Sigmoid colon (tissue), 4 donors: Measurements from ENCODE around the gene UBE2B.

Experiments
- CTCF ChIP-seq, 4 experiments: fragments of 450-650 bp in 3 of 4; fragments of 200-600 bp in 1 of 4; IDR thresholded peaks; one replicate each; pipeline ENCODE4 v1.5.1; 2016 to 2019; ENCODE audit warnings: antibody characterized with exemption in 4 of 4, mild to moderate bottlenecking in 3 of 4, moderate library complexity in 2 of 4
- EP300 ChIP-seq, 4 donors: sonication (generic); formaldehyde crosslinking; IDR thresholded peaks; one replicate each; pipeline ENCODE4 v1.6.1; 2017; ENCODE audit warnings: antibody characterized with exemption in 4 of 4
- POLR2A ChIP-seq, 2 donors: fragments of 450-650 bp; IDR thresholded peaks; one replicate each; pipeline ENCODE4 v1.6.1; 2016; ENCODE audit warnings: antibody characterized with exemption in 2 of 2, mild to moderate bottlenecking in 2 of 2, moderate library complexity in 2 of 2
- POLR2AphosphoS5 ChIP-seq, 4 donors: sonication (generic); formaldehyde crosslinking; IDR thresholded peaks; one replicate each; pipeline ENCODE4 v1.6.1; 2017; ENCODE audit warnings: antibody characterized with exemption in 4 of 4

- TF ChIP-seq POLR2AphosphoS5 (IDR thresholded peaks at IDR 0.05) (no peak), POLR2A (IDR thresholded peaks at IDR 0.05) (no peak), CTCF (IDR thresholded peaks at IDR 0.05) (no peak), EP300 (IDR thresholded peaks at IDR 0.05) (no peak)
Measured at GRCh38 chr5:134327327-134327726, 44.0 kb upstream of the UBE2B start.
